HL-60/S4 (cell line): ENCODE results near the gene CCNQ.

Experiments
- in situ Hi-C: fragments of 300-500 bp; cut with MboI; formaldehyde crosslinking; loops from 2 replicates; pipeline ENCODE4 v1.14.3; 2022; ENCODE audit warnings: low sequenced_read_pairs

CCNQ gene

DNA sequence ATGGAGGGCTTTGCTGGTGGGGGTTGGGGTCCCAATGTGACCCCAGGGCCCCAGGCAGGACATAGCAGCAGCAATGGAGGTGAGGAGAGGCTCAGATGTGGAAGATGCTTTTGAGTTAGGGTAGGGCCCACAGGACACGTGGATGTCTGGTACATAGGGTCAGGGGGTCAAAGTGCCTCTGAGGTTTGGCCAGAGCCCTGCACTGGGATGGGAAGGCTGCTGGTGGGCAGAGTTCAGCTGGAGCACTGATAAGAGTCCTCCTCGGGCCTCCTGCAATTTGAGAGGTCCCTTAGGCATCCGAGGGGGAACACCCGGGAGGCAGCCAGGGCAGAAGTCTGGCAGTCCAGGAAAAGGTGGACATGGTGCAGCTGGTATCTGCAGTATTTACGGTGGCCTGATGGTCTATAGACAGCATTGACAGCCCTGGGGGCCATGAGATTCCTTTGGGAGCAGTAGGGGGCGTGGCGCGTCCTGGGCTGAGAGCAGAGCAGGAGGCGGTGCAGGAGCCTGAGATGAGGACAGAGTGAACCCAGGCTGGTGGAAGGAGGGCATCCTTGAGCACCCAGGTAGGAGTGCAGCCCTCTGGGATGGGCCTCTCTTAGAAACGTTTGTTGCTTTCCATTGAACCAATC, 22.6 kb downstream of the CCNQ start:
- in situ Hi-C loops, result no loop called here

DNA sequence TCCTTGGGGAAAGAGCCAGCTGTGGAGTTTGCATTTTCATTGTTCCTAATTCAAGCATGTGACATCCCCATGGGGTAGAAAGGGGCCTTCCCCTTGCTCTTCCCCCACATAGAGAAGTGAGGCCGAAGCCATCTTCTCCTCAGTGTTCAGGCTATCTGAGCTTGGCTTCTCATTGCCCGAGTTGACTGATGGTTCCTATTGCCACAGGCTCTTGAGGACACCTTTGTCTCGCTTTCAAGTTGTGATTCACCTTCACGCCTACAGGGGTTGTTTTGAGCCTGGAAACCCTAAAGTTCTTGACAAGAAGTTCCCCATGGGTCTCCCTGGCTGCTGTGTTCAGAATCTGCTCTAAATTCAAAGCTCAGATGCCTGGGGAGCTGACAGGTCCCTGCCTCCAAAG, 25.0 kb downstream of the CCNQ start:
- in situ Hi-C loops, result no loop called here

DNA sequence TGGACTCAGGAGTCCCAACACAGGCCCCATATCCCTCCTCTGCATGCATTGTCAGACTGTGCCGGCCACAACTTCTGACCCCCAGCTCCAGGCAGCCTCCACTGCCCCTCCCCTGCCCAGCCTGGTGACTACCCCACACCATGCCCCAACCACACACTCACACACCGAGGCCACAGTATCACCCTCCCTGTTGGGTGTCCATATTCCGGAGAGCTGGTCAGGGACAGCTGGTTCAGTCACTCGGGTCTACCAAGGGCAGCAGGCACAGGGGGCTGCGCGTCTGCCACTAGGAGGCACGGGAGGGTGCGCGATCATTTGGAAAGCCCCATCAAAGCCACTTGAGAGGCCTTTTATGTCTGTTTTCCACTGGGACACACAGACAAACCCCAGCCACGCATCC, 26.3 kb downstream of the CCNQ start:
- in situ Hi-C loops, result no loop called here

DNA sequence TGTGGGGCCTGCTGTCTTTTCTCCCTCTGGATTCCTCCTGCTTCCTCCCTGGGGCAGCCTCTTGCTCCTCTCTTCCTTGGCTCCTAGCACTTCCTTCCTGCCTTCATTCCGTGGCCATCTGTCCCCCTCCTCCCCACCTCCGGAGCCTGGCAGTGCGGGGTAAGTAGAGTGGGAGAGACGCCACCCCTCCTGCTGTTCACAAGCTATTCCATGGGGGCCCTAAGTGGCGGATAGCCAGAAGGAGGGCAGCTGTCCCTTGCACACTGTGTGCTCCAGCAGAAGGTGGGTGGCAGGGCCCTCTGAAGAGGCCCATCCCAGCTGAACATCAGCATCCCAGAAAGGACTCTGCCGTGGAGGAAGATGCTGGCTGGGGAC, 27.4 kb downstream of the CCNQ start:
- in situ Hi-C loops, result no loop called here

DNA sequence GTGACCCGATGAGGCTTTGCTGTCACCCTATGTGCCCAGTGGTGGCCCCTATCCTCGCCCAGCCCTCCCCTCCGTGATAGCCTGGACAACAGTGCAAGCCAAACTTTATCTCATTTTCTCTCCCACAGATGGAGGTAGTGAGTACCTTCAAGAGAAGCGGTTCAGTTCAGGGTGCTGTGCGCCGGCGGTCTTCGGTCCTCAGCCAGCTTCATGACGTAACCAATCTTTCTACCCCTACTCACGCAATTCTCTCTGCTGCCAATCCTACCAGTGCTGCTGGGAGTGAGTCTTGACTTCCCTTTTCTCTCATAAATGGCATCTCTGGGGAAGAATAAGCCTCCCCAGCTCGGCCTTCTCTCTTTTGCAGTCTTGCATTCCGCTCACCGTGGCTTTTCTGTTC, 29.5 kb downstream of the CCNQ start:
- in situ Hi-C loops, result no loop called here

DNA sequence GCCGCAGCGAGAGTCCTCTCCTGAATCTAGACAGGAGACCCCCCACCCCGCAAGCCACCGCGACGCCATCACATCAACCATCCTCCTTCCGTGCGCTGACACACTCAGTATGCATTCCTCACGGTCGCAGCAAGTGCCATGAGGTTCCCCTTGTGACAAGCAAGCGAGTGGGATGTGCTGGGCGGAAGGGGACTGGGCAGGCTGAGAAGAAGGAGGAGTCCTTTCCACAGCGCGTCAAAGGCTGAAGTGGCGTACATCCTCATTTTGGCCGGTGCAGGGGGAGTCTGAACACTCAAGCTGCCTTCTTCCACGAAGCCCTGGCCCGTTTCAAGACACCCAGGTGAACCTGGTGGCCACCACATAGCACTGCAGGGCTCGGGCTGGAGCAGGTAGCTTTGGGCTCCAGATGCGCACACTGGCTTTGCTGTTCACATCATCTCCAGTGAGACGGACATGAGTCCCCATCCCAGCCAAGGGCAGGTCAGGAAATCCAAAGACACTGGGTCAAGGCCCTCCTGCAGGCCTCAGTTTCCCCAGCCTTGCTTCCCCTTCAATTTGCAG, 30.4 kb downstream of the CCNQ start:
- in situ Hi-C loops, result no loop called here

DNA sequence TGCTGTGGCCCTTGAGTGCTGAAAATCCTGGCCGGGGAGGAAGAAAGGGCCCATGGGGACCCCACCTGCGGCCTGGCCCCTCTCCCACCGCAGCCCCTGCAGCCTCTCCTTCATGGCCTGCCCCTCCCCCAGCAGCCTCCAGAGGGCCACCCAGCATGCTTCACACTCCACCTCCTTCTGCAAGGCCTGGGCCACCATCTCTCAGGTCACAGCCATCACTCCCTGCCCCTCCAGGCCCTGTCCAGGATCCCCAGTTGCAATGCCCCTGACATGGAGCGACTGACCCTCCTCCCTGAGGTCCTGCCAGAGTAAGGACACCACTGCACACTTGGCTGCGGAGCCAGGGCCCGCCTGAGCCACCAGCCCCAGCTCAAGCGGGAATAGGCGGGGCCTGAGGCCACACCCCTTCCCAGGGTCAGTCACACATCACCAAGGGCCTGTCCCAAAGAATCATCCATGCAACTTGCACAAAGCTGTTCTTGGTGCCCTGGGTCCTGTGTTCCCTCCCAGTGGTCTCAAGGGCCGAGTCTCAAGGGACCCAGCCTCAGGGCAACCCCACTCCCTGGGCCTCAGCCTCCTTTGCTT, 32.9 kb downstream of the CCNQ start:
- in situ Hi-C loops, result no loop called here

DNA sequence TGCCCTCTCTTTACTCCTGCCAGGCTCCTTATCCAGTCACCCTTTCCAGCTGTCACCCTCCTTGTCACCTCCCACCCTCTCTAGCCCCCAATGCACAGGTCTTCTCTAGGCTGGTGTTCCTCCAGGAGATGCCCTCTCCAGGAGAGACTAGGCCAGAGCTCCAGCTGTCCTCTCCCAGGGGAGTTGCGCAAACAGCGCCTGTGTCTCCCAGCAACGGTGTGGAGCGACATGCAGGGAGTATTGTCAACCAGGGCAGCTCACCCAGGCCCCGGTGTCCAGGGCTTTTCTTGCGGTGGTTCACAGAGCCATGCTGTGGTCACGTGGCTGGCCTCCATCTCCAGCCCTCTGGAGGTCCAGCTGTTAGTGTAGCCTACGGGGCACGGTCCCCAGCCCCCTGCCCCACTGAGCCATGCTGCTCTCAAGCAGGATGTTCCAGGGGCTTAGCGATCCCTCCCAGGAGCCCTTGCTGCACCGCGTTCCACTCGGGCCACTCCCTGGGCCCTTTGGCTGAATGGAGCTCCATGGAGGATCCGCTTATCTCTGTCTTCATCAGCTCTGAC, 34.8 kb downstream of the CCNQ start:
- in situ Hi-C loops, result no loop called here

DNA sequence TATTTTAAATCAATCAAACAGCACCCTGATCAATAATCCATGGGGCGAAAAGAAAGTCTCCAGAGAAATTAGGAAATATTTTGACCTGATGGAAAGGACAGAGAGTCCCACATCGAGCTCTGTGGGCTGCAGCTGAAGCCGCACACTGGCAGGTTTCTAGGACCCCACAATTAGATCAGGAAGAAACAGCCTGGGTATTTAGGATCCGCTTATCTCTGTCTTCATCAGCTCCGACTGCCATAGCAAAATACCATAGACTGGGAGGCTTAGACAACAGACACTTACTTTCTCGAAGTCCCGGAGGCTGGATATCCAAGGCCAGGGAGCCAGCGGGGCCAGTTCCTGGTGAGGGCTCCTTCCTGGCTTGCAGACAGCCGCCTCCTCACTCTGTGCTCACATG, 36.4 kb downstream of the CCNQ start:
- in situ Hi-C loops, result no loop called here

DNA sequence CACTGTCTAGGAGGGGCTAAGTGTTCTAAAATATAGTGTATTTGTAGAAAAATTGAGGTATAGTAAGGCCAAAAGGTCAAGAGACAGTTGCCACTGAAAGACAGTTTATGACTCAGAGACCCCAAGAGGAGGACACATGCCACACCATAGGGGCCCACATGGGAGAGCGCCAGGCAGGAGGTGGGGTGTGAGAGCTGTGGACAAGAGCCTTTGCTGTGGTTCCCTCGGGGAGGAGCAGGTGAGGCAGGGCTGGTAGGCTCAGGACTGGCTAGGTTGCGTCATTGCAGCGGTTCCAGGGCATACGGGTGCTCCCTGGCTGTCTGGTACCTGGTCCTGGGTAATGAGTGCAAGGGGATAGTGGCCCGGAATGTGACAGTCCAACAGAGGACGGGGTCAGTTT, 37.6 kb downstream of the CCNQ start:
- in situ Hi-C loops, result no loop called here

DNA sequence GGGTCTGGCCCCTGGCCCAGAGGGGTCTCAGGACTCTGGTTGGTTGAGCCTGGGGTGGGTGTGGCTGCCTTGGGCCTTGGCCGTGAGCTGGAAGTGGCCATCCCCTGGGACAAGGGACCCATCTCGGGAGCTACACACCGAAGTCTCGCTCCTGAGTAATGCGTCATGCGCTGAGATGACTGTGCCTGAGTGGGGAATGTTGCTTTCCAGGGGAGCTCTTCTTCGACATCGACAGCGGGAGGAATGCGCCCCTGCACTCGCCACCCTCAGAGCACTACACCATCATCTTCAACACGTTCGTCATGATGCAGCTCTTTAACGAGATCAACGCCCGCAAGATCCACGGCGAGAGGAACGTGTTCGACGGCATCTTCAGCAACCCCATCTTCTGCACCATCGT, 38.5 kb downstream of the CCNQ start:
- in situ Hi-C loops, result no loop called here

DNA sequence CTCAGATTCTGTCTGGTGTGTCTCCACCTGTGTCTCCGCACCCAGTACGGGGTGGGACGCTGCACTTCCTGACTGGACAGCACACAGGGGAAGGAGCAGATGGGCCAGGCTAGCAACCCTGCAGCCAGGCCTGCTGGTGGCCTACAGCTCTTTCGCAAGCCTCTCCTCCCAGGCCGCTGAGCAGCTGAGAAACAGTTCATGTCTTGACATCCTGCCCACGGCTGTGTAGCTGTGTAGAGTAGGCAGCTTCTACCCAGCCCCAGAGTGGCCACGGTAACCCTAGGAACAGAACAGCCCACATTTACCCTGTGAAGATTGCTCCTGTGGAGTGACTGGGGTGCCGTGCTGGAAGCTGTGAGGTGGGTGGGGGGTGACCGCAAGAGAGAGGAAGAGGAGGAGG, 38.9 kb downstream of the CCNQ start:
- in situ Hi-C loops, result no loop called here

DNA sequence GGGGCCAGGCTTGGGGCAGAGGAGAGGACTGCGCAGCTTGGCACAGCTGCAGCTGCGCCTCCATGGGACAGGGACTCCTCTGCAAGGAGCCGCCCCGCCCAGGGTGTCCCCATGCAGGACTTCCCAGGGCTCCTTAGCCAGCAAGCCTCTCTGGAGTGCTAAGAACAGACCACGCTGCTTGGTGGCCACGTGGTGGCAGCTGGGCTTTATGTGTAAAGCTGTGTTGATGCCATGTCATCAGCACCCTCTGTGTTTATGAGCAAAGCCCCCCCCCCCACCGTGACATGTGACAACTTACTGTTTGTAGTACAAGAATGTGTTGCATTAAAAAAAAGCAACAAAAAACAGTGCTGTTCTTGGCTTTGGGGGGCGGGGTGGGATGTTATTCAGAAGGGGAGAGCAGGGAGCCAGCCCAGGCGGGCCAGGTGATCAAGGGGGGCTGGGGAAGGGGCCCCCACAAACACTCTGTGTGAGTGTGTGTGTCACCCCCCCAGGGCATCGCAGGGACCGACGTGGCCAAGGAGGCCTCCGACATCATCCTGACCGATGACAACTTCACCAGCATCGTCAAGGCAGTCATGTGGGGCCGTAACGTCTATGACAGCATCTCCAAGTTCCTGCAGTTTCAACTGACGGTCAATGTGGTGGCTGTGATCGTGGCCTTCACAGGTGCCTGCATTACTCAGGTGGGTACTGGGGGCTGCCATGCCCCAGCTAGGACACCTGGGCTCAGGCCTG, 41.2 kb downstream of the CCNQ start:
- in situ Hi-C loops, result no loop called here

DNA sequence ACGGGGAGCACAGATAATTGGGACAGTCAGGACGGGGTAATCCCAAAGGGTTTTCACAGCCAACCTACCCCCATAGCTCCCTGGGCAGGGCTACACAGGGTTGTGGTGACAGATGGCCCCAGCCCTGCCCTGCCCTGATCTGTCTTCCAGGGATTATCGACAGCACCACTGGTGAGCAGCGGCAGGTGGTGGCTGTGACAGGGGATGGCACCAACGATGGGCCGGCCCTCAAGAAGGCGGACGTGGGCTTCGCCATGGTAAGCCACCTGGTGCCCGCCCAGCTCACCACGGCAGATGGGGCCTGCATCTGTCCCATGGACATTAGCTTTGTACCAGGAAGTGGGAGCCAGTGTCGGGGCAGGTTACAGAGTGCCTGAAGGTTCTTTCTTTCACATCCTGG, 42.2 kb downstream of the CCNQ start:
- in situ Hi-C loops, result no loop called here

DNA sequence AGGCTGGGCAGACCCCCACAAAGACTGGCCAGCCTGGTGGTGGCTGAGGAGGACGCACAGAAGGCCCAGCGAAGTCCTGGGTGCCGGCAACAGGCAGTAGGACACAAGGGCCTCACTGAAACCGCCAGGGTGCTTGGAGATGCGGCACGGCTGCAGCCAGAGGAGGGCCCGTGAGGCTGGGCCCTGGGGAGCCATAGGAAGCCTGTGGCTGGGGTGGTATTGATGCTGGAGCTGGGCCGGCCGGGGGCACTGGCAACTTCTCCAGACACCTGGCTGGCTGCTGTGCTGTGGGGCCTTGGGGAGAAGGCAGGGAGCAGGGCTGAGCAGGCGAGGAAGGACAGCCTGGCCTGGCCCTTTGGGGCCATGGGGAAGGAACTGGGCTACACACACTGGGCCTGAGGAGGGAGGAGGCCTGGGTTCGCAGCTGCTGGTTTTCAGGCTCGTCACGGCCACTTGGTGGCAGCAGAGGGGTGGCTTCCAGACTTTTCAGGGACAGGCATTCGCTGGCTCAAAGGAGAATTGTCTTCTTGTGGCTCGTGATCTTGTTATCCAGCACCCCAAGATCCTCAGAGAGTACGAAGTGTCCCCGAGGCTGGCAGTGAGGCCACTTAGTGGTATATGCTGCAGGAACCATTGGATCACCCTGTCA, 44.3 kb downstream of the CCNQ start:
- in situ Hi-C loops, result loop anchor here (5.0 kb wide), 1 partner anchor 93 kb away; the partner anchor contains the start of gene DUSP9

DNA sequence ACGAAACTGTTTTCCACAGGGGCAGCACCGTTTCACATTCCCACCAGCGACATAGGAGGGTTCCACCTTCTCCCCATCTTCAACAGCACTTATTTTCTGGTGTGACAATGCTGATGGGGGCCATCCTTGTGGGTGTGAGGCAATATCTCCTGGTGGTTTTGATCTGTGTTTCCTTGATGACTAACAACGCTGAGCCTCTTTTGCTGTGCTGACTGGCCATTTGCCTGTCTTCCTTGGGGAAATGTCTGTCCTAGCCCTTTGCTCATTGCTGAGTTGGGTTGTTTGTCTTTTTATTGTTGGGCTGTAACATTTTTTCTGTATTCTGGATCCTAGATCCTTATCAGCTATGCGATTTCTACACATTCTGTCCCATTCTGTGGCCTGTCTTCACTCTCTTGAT, 47.8 kb downstream of the CCNQ start:
- in situ Hi-C loops, result loop anchor here (5.0 kb wide), 1 partner anchor 96 kb away; the partner anchor contains the start of gene DUSP9

DNA sequence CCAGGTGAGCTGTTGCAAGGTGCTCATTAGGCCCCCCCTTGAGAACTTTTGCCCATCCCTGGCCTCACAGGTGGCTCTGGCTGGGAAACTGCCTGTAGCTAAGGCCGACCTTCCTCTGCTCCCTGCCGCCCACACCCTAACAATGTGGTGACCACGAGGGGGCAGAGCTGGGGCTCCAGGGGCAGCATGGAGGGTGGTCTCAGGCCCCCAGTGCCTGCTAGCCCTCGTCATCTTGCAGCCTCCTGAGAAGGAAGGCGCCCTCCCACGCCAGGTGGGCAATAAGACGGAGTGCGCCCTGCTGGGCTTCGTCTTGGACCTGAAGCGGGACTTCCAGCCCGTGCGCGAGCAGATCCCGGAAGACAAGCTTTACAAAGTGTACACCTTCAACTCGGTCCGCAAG, 49.1 kb downstream of the CCNQ start:
- in situ Hi-C loops, result loop anchor here (5.0 kb wide), 1 partner anchor 97 kb away; the partner anchor contains the start of gene DUSP9

DNA sequence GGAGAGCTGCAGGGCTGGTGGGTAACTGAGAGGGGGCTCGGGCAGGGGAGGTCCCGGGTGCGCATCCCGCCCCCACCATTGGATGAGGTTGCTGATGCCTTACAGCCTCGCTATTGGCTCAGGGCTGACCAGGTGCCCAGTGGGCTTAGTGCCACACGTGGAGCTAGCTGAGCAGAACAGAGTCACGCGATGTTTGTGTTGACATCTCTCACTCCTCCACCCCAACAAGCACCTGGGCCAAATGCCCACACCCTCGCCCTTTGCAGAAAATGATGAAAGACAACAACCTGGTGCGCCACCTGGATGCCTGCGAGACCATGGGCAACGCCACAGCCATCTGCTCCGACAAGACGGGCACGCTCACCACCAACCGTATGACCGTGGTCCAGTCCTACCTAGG, 49.7 kb downstream of the CCNQ start:
- in situ Hi-C loops, result no loop called here

DNA sequence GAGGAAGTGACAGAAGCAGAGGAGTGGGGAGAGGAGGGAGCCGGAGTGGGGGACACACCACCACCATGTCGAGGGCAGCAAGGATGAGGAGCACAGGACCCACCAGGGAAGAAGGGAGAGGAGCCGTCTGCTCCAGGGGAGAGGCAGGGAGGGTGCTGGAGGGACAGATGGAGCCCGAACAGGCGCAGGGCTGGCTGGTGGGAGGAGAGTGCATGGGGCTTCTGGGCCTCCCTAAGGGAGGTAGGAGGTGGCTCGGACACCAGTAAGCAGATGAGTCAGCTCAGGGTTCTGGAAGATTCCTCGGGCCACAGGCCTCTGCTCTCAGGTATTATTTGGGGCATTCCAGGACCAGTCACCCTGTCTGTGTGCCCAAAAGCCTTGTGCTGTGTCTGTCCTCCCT, 51.7 kb downstream of the CCNQ start:
- in situ Hi-C loops, result no loop called here

DNA sequence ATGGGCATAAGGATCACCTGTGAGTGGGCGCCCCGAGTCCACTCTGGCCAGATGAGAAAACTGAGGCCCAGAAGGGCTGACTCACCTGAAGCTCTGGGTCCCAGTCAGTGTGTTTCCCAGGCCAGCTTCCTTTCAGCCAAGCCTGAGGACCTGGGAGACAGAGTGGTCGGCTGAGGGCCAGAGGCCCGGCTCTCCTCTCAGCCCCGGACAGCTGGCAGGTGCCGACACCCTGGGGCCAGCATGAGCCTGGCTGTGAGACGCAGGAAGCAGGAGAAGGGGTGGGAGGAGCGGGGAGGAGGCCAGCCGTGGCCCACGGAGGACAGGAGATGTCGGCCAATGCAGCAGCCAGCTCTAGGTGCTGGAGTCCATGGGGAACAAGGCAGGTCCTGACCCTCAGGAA, 52.6 kb downstream of the CCNQ start:
- in situ Hi-C loops, result no loop called here

DNA sequence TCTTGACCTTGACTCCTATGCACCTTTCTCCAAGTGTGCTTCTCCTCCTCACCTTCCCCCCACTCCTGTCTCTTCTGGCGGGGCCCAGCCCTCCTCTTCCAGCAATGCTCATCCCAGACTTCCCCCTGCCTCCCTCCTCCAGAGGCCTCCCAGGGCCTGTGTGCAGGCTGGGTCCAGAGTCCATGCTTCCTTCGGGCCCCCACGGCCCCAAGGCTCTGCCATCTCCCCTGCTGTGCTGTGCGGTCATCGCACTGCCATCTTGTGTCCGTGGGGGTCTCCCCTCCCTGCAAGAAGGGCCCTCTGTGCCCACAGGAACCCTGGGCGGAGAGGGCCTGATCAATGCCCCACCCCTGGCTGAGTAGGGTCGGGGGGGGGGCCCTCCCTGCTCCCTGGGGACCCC, 54.2 kb downstream of the CCNQ start:
- in situ Hi-C loops, result no loop called here
